Activated naive CD4-positive, alpha-beta T cell treated with anti-CD3 and anti-CD28 coated beads, Interleukin-2, amount 50 U/mL, for 16 hours (primary cell): Measurements from ENCODE around the gene ALPG.
"Not testable (repeated sequence)": the region's sequence is repeated elsewhere in the genome, so short reads cannot be mapped to it uniquely, and the experiment has no call there.

Source experiments
- DNase-seq: peaks from one replicate; pipeline ENCODE4 v3.0.0-alpha.2; 2020

Gene ALPG

DNA sequence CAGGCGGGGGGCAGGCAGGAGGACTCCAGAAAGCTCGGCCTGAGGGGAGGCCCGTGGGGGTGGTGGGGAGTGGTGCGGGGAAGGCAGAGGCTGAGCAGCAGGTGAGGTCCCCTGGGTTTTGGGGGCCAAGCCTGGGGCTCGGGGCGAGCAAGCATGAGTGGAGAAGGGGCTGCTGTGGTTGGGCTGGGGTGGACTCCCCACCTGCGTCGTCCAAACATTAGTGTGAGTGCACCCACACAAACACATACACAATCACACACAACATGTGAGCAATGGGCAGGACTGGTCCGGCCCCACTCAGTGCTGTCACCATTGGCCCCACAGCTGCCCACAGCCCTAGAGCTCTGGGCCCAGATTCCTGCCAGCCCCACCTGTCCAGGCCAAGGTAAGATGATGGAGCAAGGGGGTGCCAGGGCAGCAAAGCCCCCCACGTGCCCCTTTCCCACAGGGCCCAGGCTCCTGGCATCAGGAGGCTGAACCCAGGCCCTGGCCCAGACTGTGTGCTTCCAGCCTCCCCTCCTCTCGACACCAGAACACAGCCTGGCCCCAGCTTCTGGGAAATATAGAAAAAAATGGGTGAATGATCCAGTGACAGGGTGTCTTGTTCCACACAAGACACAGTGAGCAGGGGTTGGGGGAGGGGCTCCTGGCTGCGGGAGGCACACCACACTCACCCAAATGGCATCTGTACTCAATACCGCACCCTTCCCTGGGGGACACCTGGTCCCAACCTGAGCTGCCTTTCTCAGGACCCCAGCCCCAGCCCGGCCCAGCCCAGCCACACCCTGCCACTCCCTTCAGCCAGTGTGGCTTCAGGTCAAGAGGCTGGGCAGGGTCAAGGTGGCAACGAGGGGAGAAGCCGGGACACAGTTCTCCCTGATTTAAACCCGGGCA, 28.6 kb upstream of the ALPG start:
- DNase-seq: no peak

DNA sequence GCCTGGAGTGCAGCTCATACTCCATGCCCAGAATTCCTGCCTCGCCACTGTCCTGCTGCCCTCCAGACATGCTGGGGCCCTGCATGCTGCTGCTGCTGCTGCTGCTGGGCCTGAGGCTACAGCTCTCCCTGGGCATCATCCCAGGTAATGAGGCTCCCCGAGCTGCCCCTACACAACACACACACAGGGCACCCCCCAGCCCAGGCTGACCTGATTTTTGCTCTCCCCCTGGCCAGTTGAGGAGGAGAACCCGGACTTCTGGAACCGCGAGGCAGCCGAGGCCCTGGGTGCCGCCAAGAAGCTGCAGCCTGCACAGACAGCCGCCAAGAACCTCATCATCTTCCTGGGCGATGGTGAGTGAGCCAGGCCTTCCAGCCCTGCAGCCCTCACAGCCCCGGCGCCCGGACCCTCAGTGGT, 27.9 kb upstream of the ALPG start, which contains the start of gene ALPP:
ALPP (plus strand) TSS at position 17 of the 417 bp plus-strand sequence; CDS start at position 69, 52 bp downstream.
- DNase-seq: not testable (repeated sequence)

DNA sequence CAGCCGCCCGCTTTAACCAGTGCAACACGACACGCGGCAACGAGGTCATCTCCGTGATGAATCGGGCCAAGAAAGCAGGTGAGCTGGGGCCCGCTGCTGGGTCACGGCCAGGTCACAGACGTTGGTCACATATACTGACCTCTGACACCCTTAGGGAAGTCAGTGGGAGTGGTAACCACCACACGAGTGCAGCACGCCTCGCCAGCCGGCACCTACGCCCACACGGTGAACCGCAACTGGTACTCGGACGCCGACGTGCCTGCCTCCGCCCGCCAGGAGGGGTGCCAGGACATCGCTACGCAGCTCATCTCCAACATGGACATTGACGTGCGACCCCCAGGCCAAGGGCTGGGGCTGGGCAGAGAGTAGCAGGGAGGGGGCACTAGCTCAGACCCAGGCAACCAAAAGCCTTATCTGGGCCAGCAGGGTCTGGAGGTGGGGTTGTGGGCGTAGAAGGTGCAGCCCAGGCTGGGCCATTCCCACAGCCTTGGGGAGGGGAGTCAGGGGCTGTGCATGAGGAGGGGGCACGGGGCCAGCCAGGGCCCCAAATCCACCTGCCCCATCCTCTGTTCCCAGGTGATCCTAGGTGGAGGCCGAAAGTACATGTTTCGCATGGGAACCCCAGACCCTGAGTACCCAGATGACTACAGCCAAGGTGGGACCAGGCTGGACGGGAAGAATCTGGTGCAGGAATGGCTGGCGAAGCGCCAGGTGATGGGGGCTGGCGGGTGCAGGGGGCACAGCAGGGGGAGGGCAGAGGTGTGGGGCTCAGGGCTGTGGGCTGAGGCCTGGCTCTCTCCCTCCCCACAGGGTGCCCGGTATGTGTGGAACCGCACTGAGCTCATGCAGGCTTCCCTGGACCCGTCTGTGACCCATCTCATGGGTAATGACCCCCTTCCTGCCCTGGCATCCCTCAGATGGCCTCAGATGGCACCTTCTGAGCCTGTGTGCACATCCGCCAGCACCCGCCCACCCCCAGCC, 26.7 kb upstream of the ALPG start:
- DNase-seq: not testable (repeated sequence)

DNA sequence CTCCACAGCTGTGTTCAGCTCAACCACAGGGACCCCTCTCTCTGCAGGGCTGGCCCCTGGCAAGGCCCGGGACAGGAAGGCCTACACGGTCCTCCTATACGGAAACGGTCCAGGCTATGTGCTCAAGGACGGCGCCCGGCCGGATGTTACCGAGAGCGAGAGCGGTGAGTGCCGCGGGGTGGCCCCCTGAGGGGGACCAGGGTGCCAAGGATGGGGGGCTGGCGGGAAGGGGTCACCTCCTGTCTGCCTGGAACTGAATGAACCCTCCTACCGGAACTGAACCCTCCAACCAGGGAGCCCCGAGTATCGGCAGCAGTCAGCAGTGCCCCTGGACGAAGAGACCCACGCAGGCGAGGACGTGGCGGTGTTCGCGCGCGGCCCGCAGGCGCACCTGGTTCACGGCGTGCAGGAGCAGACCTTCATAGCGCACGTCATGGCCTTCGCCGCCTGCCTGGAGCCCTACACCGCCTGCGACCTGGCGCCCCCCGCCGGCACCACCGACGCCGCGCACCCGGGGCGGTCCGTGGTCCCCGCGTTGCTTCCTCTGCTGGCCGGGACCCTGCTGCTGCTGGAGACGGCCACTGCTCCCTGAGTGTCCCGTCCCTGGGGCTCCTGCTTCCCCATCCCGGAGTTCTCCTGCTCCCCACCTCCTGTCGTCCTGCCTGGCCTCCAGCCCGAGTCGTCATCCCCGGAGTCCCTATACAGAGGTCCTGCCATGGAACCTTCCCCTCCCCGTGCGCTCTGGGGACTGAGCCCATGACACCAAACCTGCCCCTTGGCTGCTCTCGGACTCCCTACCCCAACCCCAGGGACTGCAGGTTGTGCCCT, 25.2 kb upstream of the ALPG start:
- DNase-seq: not testable (repeated sequence)

DNA sequence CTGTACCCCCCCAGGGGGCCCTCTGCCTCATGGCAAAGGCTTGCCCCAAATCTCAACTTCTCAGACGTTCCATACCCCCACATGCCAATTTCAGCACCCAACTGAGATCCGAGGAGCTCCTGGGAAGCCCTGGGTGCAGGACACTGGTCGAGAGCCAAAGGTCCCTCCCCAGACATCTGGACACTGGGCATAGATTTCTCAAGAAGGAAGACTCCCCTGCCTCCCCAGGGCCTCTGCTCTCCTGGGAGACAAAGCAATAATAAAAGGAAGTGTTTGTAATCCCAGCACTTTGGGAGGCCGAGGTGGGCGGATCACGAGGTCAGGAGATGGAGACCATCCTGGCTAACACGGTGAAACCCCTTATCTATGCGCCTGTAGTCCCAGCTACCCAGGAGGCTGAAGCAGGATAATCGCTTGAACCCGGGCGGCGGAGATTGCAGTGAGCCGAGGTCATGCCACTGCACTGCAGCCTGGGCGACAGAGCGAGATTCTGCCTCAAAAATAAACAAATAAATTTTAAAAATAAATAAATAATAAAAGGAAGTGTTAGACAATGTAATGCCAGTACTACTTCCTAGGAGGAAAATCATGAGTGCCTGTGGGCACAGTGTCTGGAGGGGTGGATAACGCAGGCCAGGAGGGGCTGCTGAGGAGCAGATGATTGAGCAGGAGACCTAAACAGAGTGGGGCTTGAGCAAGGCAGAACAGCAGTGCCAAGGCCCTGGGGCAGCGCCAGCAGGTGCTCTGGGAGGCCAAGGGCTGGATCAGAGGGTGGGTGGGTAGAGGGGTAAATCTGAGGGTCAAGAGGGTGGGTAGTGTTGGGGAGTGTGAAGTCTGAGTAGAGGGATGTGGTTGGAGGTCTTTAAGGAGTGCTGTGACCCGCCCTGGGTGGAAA, 24.1 kb upstream of the ALPG start:
- DNase-seq: no peak

DNA sequence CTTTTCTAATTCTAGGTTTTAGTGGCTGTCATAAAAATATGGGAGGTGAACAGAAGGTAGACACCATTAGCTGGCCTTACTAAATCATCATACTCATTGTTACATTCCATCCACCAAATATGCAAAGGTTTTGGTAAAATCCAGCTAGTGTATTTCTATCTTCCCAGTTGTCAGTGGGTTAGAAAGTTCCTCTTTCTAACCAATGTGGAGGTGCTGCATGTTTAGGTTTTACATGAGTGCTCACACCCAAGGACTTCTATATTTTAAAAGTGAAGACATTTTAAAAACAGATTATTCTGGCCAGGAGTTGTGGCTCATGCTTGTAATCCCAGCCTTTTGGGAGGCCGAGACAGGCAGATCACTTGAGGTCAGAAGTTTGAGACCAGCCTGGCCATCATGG, 22.2 kb upstream of the ALPG start:
- DNase-seq: no peak

DNA sequence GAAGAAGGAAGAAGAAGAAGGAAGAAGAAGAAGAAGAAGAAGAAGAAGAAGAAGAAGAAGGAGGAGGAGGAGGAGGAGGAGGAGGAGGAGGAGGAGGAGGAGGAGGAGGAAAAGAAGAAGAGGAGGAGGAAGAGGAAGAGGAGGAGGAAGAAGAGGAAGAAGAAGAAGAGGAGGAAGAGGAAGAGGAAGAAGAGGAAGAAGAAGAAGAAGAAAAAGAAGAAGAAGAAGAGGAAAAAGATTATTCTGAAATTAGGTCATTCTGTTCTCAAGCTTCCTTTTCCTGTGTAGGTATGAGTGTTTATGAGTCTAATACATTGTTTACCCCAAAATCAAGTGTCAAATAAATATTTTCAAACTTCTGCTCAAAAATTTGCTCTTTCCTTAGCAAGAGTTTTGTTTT, 21.6 kb upstream of the ALPG start:
- not testable (repeated sequence) for DNase-seq

DNA sequence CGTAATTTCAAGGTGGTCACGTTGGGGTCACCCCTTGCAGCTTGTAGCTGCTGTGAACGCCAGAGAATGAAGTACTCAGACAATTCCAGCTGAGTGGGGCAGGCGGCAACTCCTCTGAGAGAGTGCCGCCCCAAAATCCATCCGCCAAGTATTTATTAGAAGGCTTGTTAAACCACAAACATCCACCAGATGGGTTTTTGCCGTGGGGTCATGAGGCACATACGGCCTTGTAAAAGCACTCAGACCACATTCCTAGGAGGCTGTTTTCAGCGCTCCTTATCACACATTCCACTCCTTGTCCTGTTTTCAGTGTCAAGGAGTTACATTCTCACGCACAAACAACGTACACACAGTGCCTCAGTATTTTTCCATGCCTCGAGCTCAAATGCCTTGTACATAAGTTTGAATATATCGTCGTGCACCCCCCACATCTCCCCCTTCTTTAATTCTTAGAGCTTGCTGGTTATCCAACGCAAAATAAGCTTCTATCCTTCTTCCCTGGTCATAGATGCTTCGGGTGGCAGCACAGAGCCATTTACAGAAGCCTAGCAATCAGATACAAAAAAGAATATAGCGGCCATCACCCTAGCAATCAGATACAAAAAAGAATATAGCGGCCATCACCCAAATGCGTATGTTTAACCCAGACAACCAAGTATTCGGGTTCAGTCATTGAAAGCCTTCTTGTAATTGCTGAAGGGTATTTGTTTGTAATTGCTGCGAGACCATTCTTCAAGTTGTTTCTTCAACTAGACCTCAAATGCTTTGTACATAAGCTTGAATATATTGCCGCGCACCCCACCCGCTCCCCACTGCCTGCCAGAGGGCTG, 20.8 kb upstream of the ALPG start:
- no peak for DNase-seq

DNA sequence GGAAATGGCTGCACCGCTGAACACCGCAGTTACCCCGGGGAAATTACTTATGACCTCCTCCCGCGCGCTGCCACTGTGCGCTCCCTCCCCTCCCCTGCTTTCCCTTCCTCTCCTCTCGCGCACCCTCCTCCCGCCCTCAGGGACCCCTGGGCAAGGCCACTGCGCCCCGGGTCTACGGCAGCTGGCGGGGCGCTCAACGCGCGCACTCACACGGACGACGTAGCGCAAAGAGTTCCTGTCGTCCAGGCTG, 20.2 kb upstream of the ALPG start:
- no peak for DNase-seq

DNA sequence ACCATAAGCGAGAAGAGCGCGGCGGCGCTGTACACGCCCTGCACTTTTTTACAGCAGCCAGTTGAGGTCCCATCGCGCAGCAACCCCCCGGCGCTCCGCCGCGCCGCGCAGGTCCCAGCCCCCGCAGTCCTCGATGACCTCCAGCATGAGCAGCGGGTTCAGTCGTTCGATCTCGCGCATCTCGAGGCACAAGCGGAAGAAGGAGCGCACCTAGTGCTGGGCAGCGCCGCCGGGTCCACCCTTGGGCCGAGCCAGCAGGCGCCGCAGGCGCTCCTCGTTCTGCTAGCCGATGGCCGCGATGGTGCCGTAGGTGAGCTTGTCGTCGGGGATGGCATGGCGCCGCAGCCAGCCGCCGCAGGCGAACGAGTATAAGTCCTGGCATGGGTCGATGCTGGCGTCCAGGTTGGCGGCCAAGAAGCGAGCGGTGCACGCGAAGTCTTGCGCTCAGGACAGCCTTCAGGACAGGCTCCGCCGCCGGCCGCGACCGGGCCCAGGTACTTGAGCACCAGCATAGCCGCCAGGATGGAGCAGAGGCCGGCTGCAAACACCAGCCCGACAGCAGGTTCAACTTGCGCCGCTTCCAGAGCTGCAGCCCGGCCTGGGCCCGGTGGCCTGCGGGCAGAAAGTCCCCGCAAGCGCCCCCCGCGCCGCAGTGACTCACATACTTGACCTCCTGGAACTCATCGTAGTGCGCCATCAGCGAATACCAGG, 19.7 kb upstream of the ALPG start:
- no peak for DNase-seq

DNA sequence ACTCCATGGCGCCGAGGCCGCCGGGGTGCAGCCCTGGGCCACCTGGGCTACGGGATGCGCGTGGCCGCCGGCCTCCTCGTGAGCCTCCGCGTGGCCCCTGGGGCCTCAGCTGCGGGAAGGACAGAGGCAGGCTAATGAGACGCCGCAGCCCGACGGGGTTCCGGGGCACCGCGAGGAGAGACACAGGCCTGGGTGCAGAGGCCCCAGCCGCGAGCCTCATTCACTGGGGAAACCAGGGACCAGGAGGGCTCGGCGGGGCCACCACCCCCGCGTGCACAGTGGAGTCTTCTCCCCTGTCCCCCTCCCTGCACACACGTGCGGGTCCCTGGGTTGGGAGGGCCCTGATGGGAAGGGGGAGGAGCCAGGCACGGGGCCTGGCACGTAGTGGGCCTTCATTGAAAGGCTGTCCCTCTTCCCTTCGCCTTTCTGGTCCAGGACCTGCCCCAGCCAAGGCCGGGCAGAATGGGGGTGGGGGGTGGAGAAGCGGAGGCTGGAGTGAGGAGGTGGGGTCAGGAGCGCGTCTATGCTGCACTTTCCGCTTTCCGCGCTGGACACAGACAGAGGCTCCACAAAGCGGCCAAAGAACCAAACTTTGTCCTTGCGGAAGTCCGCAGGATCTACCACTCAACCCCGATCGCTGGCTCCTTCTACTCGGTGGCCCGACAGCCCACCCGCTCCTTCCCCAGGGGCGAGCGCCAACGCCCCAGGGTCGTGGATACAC, 19.0 kb upstream of the ALPG start:
- no peak for DNase-seq

DNA sequence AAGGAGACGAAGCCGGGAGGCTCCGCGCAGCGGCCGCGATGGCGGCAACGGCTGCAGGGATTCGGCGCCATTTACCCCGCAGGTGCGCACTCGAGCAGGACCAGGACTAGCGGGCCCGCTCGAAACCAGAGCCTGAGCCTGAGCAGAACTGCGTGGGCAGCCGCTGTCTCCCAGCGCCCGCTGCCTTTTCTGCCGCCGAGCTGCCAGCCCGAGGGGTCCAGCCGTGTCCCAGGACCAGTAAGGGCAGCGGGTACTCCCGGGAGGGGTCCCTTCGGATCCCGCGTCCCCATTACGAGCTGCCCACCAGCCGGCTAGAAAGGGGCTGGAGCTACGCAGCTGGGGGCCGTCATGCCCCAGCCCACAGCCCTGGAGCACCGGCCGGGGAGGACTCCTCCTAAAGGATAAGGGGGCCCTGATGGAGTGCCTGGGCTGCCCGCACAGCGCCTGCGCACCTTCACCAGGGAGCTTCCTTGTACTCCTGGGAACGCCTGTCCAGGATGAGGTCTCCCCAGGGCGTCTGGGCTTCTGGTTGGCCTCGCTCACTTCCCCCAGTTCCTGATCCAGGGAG, 18.2 kb upstream of the ALPG start:
- DNase-seq: no peak

DNA sequence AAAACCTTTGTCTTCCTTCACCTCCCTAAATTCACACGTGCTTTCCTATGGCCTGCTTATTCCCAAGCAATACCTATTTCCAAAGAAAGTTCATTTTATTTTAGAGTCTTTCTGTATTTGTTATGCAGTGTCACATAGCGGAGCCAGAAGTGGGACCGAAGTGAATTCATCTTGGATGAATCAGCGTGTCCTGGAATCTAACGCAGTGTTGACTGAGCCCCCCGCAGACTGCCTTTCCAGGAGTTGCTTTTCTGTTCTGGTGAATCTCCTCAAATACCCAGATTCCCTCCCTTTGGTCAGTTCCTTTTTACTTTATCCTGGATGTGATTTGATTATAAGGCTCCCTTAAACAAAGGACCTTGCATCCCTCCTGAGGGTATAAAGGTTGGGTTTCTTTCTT, 17.3 kb upstream of the ALPG start:
- DNase-seq: no peak

DNA sequence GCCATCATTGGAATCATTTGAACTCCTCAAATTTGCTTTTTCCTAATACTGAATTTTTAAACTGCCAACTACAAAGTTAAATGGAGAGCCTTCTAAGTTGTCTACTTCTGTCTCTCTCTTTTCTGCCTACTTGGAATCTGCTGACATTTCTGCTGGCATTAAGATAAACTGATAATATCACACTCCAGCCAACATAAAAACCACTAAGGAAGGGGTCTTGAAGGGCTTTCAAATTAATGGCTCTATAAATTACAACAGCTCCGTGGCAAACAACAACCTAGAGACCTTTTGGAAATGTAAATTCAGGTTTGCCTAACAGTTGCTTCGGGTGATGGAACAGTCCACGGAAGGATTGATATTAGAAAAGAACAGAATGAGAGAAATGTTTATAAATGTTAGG, 16.0 kb upstream of the ALPG start:
- DNase-seq: no peak

DNA sequence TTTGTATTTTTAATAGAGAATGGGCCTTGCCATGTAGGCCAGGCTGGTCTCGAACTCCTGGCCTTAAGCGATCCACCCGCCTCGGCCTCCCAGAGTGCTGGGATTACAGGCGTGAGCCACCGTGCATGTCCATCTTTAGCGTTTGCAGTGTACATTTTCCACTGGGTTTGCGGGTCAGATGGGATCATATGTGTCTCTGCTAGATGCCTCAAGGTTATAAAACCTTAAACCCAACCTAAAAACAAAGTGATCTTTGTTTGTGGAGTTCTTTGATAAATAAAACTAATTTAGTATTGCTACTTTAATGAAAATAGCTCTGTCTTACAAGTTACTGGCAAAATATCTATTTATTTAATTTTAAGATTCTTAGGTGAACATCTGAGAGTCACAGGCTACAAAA, 13.1 kb upstream of the ALPG start:
- DNase-seq: no peak

DNA sequence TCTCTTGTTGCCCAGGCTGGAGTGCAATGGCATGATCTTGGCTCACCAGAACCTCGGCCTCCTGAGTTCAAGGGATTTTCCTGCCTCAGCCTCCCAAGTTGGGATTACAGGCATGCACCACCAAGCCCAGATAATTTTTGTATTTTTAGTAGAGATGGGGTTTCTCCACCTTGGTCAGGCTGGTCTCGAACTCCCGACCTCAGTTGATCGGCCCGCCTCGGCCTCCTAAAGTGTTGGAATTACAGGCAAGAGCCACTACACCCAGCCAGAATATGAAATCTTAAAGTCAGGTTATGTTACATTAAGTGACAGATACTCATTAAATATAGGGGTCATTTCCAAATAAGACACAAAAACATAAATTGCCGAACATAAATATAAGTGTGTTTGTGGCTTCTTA, 12.2 kb upstream of the ALPG start:
- not testable (repeated sequence) for DNase-seq

DNA sequence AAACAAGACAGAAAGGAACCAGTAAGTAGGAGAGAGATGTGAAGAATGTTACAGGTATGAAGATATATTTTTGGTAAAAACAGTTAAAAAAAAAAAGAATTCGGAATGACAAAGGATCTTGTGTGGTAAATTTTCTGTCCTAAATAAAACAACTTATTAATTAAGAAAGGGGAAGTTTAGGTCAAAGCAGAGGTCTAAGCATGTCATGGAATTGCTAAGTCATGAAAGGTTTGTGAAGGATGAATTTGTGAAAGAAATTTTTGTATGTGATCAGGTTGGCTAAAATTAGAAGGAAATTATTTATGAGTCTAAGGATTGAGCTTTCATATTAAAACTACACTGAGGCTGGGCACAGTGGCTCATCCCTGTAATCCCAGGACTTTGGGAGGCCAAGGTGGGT, 11.1 kb upstream of the ALPG start:
- no peak for DNase-seq

DNA sequence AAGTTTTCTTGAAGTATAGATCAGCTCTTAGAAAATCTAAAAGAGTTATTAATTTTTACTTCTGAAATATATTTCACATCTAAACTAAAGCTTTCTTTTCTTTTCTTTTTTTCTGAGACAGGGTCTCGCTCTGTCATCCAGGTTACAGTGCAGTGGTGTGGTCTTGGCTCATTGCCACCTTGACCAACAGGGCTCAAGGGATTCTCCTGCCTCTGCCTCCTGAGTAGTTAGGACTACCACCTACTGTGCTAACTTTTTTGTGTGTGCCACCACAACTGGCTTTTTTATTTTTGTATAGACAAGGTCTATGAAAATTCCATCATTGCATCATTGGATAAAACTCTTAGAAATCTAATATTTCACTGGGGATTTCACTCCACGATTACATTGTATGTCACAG, 10.0 kb upstream of the ALPG start:
- DNase-seq: no peak
